ENCODE data around the gene EMC6.

The EMC6 gene

GRCh38 chr17:3656755-3657587, 11.6 kb upstream of the EMC6 start:
- DNase-seq: no peak

- DNase-seq: no peak
These were observed 11.1 kb upstream of the EMC6 start for GRCh38 chr17:3657588-3657869.

GRCh38 chr17:3657874-3658783, 10.5 kb upstream of the EMC6 start:
- no peak for DNase-seq

DNA sequence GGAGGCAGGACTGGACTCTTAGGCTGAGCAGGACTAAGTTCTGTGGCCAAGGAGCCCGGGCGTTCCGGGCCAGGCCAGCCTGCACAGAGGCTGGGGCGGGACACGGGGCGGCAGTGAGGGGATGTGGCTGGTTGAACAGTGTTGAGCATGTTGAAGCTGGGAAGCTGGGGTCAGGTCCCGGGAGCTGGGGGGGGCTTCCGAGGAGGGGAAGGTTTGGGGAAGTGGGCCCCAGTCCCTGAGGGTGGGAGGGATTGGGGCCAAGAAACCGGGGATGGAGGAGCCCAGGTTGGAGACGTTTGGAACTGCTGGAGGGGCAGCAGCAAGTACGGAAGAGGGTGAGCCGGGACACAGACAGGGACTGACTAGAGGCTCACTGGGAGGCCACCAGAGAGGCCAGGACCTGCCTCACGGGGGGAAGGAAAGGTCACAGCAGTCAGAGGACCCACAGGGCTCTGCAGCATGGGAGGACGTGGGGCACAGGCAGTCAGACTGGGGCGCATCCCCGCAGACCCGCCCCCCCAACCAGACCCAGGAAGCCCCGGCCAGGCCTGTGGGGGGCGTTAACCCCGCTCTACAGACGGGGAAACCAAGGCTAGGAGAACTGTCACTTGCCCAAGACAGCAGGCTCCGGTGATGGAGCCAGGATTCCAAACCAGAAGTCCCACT, 9.7 kb upstream of the EMC6 start:
- DNase-seq: no peak

GRCh38 chr17:3659541-3660111, 9.0 kb upstream of the EMC6 start:
- no peak for DNase-seq

DNA sequence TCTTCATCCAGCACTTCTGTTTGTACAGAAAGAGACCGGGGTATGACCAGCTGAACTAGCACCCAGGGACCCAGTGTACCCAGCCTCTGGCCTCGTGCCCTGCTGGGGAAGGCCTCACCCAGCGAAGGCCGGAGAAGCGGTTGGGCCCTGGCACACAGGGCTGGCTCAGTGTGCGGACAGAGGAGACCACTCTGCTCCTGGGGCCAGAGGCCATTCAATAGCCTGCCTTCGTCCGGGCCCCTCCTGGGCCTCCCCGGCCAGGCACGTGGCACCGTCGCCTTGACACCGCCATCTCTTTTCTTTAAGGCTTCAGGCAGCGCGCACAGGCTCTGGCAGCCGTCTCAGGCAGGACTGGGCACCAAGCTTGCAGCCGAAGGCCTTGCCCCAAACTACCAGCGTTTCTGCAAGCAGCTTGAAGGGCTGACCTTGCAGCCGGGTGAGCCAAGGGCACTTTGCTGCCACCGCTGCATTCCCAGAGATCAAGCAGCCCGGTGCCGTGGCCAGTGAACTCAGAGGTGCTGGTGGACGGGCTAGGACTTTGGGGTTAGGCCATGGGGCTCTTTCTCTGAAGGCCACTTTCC, 8.2 kb upstream of the EMC6 start:
- DNase-seq: no peak

- no peak for DNase-seq
These were observed 5.3 kb upstream of the EMC6 start for GRCh38 chr17:3663102-3664011.

GRCh38 chr17:3665834-3666233, 2.8 kb upstream of the EMC6 start:
- no peak for DNase-seq

DNA sequence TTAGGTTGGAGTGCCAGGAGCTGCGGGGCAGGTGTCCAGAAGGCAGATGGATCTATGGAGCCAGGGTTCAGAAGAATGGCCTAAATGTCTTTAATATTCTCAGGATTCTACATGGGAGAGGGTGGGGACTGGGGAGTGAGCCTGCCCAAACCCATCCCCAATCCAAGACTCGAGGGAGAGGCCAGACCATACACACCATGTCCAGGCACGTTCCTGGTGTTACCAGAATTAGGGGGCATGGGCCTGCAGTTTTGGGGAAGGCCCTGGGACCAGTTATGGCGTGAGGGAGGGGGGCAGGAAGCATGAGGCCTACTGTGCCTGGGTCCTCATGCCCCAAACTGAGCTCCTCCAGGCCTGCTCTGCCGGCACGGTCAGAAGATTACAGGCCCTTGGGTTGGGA, 2.1 kb upstream of the EMC6 start:
- DNase-seq: no peak

GRCh38 chr17:3667366-3668278, 990 bp upstream of the EMC6 start:
- DNase-seq: no peak

DNA sequence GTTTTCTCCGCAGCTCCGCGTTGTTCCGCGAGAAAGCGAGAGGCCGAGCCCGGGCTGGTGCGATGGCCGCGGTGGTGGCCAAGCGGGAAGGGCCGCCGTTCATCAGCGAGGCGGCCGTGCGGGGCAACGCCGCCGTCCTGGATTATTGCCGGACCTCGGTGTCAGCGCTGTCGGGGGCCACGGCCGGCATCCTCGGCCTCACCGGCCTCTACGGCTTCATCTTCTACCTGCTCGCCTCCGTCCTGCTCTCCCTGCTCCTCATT, 404 bp downstream of the EMC6 start:
- DNase-seq: no peak

GRCh38 chr17:3669548-3669947, 936 bp downstream of the EMC6 start:
- DNase-seq: no peak

- no peak for DNase-seq
These were observed 4.0 kb downstream of the EMC6 start for GRCh38 chr17:3672571-3672970.

- no peak for DNase-seq
These were observed 7.3 kb downstream of the EMC6 start for GRCh38 chr17:3675886-3676285.

DNA sequence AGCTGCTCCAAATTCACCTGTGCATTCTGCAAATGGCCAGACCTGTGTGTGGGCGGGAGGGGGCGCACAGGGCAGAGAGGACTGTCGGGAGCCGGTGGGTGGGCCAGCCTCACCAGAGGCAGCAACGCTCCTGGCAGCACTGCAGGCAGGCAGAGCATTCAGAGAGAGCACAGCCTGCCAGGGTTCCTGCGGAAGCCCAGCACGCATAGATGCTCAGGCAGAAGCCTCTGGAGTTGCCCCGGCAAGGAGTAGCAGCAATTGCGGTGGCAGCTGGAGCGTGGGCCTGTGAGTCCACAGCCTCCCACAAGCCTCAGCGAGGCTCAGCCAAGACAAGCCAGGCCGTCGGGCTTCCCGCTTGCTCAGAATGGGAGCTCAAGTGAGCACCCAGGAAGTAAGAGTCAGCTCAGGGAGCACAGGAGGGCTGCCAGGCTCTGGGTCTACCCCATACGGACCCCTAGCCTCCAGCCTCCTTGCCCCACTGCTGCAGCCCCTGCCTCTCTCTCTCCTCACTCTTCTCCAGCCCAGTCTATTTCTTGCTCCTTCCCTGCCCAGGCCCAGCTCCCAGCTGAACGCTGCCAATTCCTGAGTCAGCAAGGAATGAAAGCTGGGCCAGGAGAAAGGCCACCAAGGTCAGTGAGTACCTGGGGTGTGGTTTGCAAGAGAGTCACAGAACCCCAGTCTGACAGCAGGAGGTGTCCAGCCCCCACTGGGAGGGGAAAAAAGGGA, 9.6 kb downstream of the EMC6 start:
- DNase-seq: no peak

DNA sequence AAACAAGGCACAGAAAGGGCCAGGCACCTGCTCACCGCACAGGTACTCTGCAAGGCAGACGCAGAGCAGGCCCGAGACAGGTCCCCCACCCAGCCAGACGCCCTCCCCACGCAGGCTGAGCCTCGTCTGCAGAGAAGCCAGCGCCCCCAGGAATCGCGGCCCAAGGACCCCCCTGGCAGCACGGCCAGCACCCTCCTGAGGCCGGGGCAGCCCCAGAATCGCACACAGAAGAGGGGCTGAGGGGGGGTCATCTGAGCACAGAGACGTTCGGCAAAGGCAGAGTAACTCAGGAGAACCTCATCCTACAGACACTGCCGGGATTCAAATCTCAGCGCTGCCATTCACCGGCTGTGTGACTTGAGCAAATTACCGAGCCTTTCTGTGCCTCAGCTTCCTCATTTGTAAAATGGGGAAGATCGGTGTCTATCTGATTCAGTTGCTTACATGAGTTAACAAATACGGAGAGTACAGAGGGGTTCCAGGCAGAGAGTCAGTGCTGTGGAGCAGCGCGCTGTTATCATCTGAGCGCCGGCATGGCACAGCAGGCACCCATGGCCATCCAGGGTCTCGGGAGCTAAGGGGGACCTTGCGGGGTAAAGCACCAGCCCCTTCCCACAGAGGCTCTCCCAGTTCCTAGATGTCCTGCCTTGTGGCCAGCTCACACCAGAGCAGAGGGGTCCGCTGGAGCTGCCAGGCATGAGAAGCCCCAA, 10.4 kb downstream of the EMC6 start:
- no peak for DNase-seq

DNA sequence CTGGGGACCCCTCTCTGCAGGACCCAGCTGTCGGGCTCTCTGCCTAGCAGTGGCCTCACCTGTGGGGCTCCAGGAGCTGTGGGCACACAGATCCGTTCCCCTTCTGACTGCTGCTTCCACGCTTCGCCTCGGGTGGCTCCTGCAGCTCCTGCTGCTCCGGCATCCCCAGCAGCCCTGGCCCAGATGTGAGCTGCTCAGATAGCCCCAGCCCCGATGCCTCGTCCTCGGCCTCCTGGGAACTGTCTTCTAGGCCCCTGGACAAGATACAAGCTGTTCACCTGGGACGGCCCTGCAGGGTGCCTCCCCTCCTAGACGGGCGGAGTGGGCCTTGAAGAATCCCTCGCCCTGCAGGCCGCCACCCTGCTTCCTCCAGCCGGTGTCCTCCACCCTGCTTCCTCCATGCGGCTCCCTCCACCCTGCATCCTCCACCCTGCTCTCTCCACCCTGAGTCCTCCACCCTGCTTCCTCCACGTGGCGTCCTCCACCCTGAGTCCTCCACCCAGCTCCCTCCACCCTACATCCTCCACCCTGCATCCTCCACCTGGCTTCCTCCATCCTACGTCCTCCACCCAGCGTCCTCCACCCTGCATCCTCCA, 11.0 kb downstream of the EMC6 start:
- no peak for DNase-seq

DNA sequence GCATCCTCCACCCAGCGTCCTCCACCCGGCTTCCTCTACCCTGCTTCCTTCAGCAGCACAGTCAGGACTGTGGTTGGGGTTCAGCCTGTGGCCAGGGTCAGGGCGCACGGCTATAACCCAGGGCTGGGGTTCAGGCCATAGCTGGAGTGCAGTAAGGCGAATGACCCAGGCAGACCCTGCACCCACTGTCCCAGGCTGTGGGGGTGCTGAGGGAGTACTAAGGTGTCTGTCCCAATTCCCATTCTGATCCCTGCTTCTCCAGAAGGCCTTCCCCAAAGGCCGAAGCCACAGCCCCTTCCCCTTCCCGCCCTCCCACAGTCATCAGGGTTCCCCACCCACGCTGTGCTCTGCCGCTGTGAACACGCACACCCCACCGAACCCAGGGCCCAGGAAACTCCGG, 12.4 kb downstream of the EMC6 start:
- DNase-seq: no peak

- DNase-seq: no peak
These were observed 13.0 kb downstream of the EMC6 start for GRCh38 chr17:3681565-3681964.

All from retina (tissue), 1 donor.